HG02884 (cell line): ENCODE results near the gene LAPTM4A.
A peak's percentile ranks its signal among the peaks of the same experiment; 100 is the strongest.
"Not testable (repeated sequence)": the region's sequence is repeated elsewhere in the genome, so short reads cannot be mapped to it uniquely, and the experiment has no call there.

Source experiments
- ATAC-seq: cut with Tn5 transposase; IDR thresholded peaks from one replicate; pipeline ENCODE4 v1.9.1; 2021; ENCODE audit warnings: mild to moderate bottlenecking, moderate library complexity; ENCODE audit not compliant: unreplicated experiment

Gene LAPTM4A

GRCh38 chr2:20052861-20053281, 1.4 kb upstream of the LAPTM4A start:
- ATAC-seq: no peak

- no peak for ATAC-seq
These were observed 912 bp upstream of the LAPTM4A start for GRCh38 chr2:20052229-20052851.

GRCh38 chr2:20050646-20051531, 539 bp downstream of the LAPTM4A start:
- ATAC-seq: peak; percentile 16

- ATAC-seq: peak; percentile 16
These were observed 1.3 kb downstream of the LAPTM4A start for GRCh38 chr2:20050104-20050645.

- no peak for ATAC-seq
These were observed 1.8 kb downstream of the LAPTM4A start for GRCh38 chr2:20049637-20050036.

GRCh38 chr2:20048488-20049448, 2.7 kb downstream of the LAPTM4A start:
- no peak for ATAC-seq

- ATAC-seq: not testable (repeated sequence)
These were observed 5.6 kb downstream of the LAPTM4A start for GRCh38 chr2:20045712-20046292.

GRCh38 chr2:20044778-20045177, 6.7 kb downstream of the LAPTM4A start:
- ATAC-seq: no peak

GRCh38 chr2:20042531-20042930, 8.9 kb downstream of the LAPTM4A start:
- ATAC-seq: no peak

GRCh38 chr2:20040489-20041172, 10.8 kb downstream of the LAPTM4A start:
- no peak for ATAC-seq

GRCh38 chr2:20037660-20038059, 13.8 kb downstream of the LAPTM4A start:
- ATAC-seq: no peak

GRCh38 chr2:20035955-20036666, 15.3 kb downstream of the LAPTM4A start:
- peak; percentile 68 for ATAC-seq

GRCh38 chr2:20034821-20035220, 16.6 kb downstream of the LAPTM4A start:
- ATAC-seq: no peak

GRCh38 chr2:20034218-20034617, 17.2 kb downstream of the LAPTM4A start:
- ATAC-seq: no peak

- no peak for ATAC-seq
These were observed 18.1 kb downstream of the LAPTM4A start for GRCh38 chr2:20033322-20033721.

GRCh38 chr2:20030224-20030623, 21.2 kb downstream of the LAPTM4A start:
- no peak for ATAC-seq

- no peak for ATAC-seq
These were observed 23.6 kb downstream of the LAPTM4A start for GRCh38 chr2:20027705-20028434.

- no peak for ATAC-seq
These were observed 24.2 kb downstream of the LAPTM4A start for GRCh38 chr2:20027260-20027677.
